Gastrocnemius medialis (tissue), 4 donors: Measurements from ENCODE around the gene PKIB. TPM values are rescaled to one million over a fixed set of nuclear protein-coding genes. Genes with fewer than 3 reads are reported as not detected.

Source experiments
- ATAC-seq, 2 donors: fragments of 150-250 bp; one replicate each; pipeline ENCODE4 v1.9.1; 2016
- DNase-seq, 2 donors: peaks; one replicate each; pipeline ENCODE4 v3.0.0-alpha.2; 2019
- H3K27ac ChIP-seq, 4 donors: fragments of 200-600 bp; sonication (generic); 1 replicate in 1 of 4; 2 replicates in 3 of 4; pipeline ENCODE4 v1.5.1; 2016 to 2018; ENCODE audit warnings: mild to moderate bottlenecking in 2 of 4, moderate library complexity in 1 of 4
- H3K27me3 ChIP-seq, 3 donors: fragments of 200-600 bp; sonication (generic) in 2 of 3; 1 replicate in 1 of 3; 2 replicates in 2 of 3; pipeline versions ENCODE4 v1.5.1 to v1.6.0; 2016 to 2019; ENCODE audit warnings: mild to moderate bottlenecking in 1 of 3, moderate library complexity in 1 of 3
- H3K36me3 ChIP-seq, 2 donors: fragments of 200-600 bp; sonication (generic) in 1 of 2; one replicate each; pipeline ENCODE4 v1.5.1; 2017 to 2018
- H3K4me1 ChIP-seq, 2 donors: fragments of 200-600 bp; sonication (generic) in 1 of 2; one replicate each; pipeline ENCODE4 v1.5.1; 2016 to 2017; ENCODE audit warnings: mild to moderate bottlenecking in 2 of 2
- H3K4me3 ChIP-seq, 4 donors: fragments of 200-600 bp; sonication (generic) in 3 of 4; 1 replicate in 1 of 4; 2 replicates in 3 of 4; pipeline ENCODE4 v1.5.1; 2016 to 2019; ENCODE audit warnings: mild to moderate bottlenecking in 2 of 4
- H3K9me3 ChIP-seq, 3 donors: fragments of 200-600 bp; sonication (generic) in 2 of 3; 1 replicate in 1 of 3; 2 replicates in 2 of 3; pipeline ENCODE4 v1.5.1; 2016 to 2019
- CTCF ChIP-seq, 5 experiments: fragments of 450-650 bp in 3 of 5; fragments of 200-600 bp in 2 of 5; sonication (generic) in 2 of 5; IDR thresholded peaks in 4 of 5; conservative IDR thresholded peaks in 1 of 5; 1 replicate in 4 of 5; 2 replicates in 1 of 5; pipeline ENCODE4 v1.5.1; 2016 to 2019; ENCODE audit warnings: antibody characterized with exemption in 5 of 5, mild to moderate bottlenecking in 3 of 5, moderate library complexity in 3 of 5
- POLR2A ChIP-seq, 2 donors: fragments of 450-650 bp; IDR thresholded peaks; one replicate each; pipeline ENCODE4 v1.6.1; 2017; ENCODE audit warnings: antibody characterized with exemption in 2 of 2, mild to moderate bottlenecking in 2 of 2, moderate library complexity in 2 of 2
- in situ Hi-C, 4 donors: fragments of 200-750 bp; cut with MboI; loops; one replicate each; pipeline versions ENCODE4 v1.15.0 to v1.8.0; 2017; ENCODE audit warnings: low sequenced_read_pairs in 4 of 4
- intact Hi-C: fragments of 100-400 bp; cut with DNase I; formaldehyde crosslinking; loops from one replicate; pipeline ENCODE4 v1.15.1; 2023; ENCODE audit warnings: low total_unique reads
- total RNA-seq, 4 donors: library from RNA; depleted of rRNA; stranded (reverse); fragments of >200 nt; gene quantifications; one replicate each; pipeline versions ENCODE4 v1.1.0 to v1.2.3, GENCODE V29; 2016

Gene PKIB
- total RNA-seq, 4 donors from 2014 or later = 0.64 to 1.1 (median 0.97) TPM

- peak overlapping the region in 2 of 4 donors; percentile 18 to 48 for H3K27ac ChIP-seq
- no peaks in the 10 kb centered on the region for H3K27me3 ChIP-seq
- H3K36me3 ChIP-seq = no peaks in the 10 kb centered on the region
- peak; percentile 65 to 87 for ATAC-seq
- intact Hi-C loops = loop anchor here (10.0 kb wide), 1 partner anchor 579 kb away; no protein-coding TSS in a partner anchor
- no peaks in the 10 kb centered on the region for H3K9me3 ChIP-seq
- no peak for TF ChIP-seq POLR2A (IDR thresholded peaks at IDR 0.05)
- TF ChIP-seq CTCF (IDR thresholded peaks at IDR 0.05 in 4 of 5, conservative IDR thresholded peaks at IDR 0.05 in 1 of 5) = no peak
- H3K4me1 ChIP-seq = peaks cover 11 to 21% of the 10 kb centered on the region in 2 donors
- DNase-seq = no peak
- peak overlapping the region in 1 of 4 donors; percentile 7 for H3K4me3 ChIP-seq
- in situ Hi-C loops = loop anchor here in 2 of 4 donors (5.0 to 25.0 kb wide), 2 partner anchors 101 to 576 kb away; no protein-coding TSS in a partner anchor
Measured at GRCh38 chr6:122736163-122736562, 126.0 kb downstream of the PKIB start.

- Histone ChIP-seq H3K4me1 (peaks cover 11 to 21% of the 10 kb centered on the region in 2 donors), H3K9me3 (no peaks in the 10 kb centered on the region)
- in situ Hi-C loops = loop anchor here in 2 of 4 donors (5.0 to 25.0 kb wide), 2 partner anchors 101 to 576 kb away; no protein-coding TSS in a partner anchor
Measured at GRCh38 chr6:122736616-122737015, 126.4 kb downstream of the PKIB start.

GRCh38 chr6:122740091-122740490 is 129.9 kb downstream of the PKIB start:
- TF ChIP-seq POLR2A (IDR thresholded peaks at IDR 0.05) = no peak
- TF ChIP-seq CTCF (IDR thresholded peaks at IDR 0.05 in 4 of 5, conservative IDR thresholded peaks at IDR 0.05 in 1 of 5) = no peak
- in situ Hi-C loops = loop anchor here in 2 of 4 donors (25.0 kb wide), 1 partner anchor 572 kb away; no protein-coding TSS in a partner anchor

More at GRCh38 chr6:122736616-122737015, 126.4 kb downstream of the PKIB start:
- ATAC-seq = peak in 1 of 2 donors; percentile 47
- intact Hi-C loops = loop anchor here (10.0 kb wide), 1 partner anchor 578 kb away; no protein-coding TSS in a partner anchor
- peak overlapping the region in 1 of 4 donors; percentile 7 for H3K4me3 ChIP-seq
- no peaks in the 10 kb centered on the region for H3K36me3 ChIP-seq
- no peak for TF ChIP-seq POLR2A (IDR thresholded peaks at IDR 0.05)
- no peak for TF ChIP-seq CTCF (IDR thresholded peaks at IDR 0.05 in 4 of 5, conservative IDR thresholded peaks at IDR 0.05 in 1 of 5)
- peak overlapping the region in 2 of 4 donors; percentile 18 to 48 for H3K27ac ChIP-seq
- no peak for DNase-seq
- no peaks in the 10 kb centered on the region for H3K27me3 ChIP-seq

GRCh38 chr6:122740936-122741335 is 130.7 kb downstream of the PKIB start:
- peaks cover 12 to 16% of the 10 kb centered on the region in 2 donors for H3K4me1 ChIP-seq
- H3K27me3 ChIP-seq = no peaks in the 10 kb centered on the region
- intact Hi-C loops = no loop called here
- ATAC-seq (no peak), DNase-seq (no peak)
- no peaks in the 10 kb centered on the region for H3K36me3 ChIP-seq
- H3K9me3 ChIP-seq = no peaks in the 10 kb centered on the region
- no peak overlapping the region for H3K4me3 ChIP-seq
- TF ChIP-seq POLR2A (IDR thresholded peaks at IDR 0.05) = no peak
- no peak for TF ChIP-seq CTCF (IDR thresholded peaks at IDR 0.05 in 4 of 5, conservative IDR thresholded peaks at IDR 0.05 in 1 of 5)
- in situ Hi-C loops = loop anchor here in 2 of 4 donors (25.0 kb wide), 1 partner anchor 571 kb away; no protein-coding TSS in a partner anchor
- H3K27ac ChIP-seq = no peak overlapping the region

More at GRCh38 chr6:122740091-122740490, 129.9 kb downstream of the PKIB start:
- intact Hi-C loops = no loop called here
- peaks cover 21% of the 10 kb centered on the region in 2 donors for H3K4me1 ChIP-seq
- H3K4me3 ChIP-seq = no peak overlapping the region
- ATAC-seq (no peak), DNase-seq (no peak)
- no peaks in the 10 kb centered on the region for H3K9me3 ChIP-seq
- no peaks in the 10 kb centered on the region for H3K27me3 ChIP-seq
- H3K27ac ChIP-seq = no peak overlapping the region
- no peaks in the 10 kb centered on the region for H3K36me3 ChIP-seq
